ENCODE data around the gene PPP1R1B. TPM values are rescaled to one million over a fixed set of nuclear protein-coding genes. Genes with fewer than 3 reads are reported as not detected.

The PPP1R1B gene
- total RNA-seq, 1 donor from 2014 or later: not detected

DNA sequence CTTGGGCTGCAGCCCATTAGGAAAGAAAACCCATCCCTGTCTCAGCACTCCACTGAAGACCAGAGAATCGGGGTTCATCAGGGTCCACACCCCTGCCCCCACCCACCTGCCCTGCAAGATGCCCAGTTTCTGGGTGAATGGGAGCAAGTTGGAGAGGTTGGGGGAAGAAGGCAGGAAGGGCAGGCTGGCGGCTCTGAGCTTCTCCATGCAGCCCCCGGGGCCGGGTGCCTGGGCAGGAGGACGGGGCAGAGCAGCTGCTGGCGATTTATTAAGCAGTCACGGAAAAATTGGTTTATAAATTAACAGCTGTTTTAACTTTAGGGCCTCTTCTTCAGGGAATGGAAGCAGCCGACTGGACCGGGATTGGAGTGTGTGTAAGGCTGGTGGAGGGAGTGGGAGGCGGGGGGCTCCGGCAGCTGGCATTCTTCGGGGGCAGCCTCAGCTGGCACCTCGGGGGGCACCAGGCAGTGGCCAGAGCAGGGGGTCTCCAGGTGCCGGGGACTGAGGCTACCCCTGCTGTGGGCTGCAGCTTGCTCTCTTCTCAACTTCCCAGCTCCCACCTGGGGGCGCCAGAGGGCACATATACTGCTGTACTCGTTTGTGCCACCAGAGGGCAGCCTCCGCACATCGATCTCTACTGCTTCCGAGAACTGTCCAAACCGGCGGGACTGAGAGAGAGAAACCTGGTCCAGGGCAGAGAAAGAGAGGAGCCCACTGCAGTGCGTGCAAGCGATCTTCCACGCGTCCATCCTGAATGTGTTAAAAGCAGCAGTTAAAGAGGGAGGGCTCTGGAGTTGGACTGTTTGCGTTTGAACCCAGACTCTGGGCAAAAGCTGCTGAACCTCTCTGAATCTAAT lies 5.0 kb upstream of the PPP1R1B start:
- Mint-ChIP-seq H3K9me3 (ENCODE audit: low read depth) (no peaks in the 10 kb centered on the region), H3K4me1 (ENCODE audit: low read depth) (peaks cover 5% of the 10 kb centered on the region), H3K27me3 (peaks cover 70% of the 10 kb centered on the region), H3K27ac (no peak overlapping the region), H3K4me3 (ENCODE audit: low read depth) (no peak overlapping the region), H3K36me3 (ENCODE audit: insufficient read depth) (no peaks in the 10 kb centered on the region)
- TF ChIP-seq, protein P1, sequence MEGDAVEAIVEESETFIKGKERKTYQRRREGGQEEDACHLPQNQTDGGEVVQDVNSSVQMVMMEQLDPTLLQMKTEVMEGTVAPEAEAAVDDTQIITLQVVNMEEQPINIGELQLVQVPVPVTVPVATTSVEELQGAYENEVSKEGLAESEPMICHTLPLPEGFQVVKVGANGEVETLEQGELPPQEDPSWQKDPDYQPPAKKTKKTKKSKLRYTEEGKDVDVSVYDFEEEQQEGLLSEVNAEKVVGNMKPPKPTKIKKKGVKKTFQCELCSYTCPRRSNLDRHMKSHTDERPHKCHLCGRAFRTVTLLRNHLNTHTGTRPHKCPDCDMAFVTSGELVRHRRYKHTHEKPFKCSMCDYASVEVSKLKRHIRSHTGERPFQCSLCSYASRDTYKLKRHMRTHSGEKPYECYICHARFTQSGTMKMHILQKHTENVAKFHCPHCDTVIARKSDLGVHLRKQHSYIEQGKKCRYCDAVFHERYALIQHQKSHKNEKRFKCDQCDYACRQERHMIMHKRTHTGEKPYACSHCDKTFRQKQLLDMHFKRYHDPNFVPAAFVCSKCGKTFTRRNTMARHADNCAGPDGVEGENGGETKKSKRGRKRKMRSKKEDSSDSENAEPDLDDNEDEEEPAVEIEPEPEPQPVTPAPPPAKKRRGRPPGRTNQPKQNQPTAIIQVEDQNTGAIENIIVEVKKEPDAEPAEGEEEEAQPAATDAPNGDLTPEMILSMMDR (IDR thresholded peaks at IDR 0.05; ENCODE audit: unreplicated experiment): peak; percentile 100
- peak; percentile 92 for DNase-seq (ENCODE audit: low spot score, unreplicated experiment)

DNA sequence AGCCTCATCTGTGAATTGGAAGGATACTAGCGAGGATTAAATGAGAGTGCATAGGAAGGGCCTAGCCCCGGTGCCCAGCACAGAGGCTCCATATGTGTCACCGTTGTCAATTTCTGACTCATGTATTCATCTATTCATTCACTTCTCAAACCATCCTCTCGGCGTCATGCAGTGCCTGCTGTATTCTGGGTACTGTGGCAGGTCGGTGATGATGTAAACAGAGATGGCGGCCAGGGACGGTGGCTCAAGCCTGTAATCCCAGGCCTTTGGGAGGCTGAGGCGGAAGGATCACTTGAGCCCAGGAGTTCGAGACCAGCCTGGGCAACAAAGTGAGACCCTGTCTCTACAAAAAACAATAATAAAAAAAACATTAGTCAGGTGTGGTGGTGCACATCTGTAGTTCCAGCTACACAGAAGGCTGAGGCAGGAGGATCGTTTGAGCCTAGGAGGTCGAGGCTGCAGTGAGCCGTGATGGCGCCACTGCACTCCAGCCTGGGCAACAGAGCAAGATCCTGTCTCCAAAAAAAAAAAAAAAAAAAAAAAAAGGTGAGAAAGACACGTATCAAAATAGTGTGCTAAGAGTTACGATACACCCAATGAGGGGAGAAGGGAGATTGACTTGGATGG lies 4.3 kb upstream of the PPP1R1B start:
- Mint-ChIP-seq H3K27me3 (peaks cover 65% of the 10 kb centered on the region), H3K9me3 (ENCODE audit: low read depth) (no peaks in the 10 kb centered on the region), H3K4me1 (ENCODE audit: low read depth) (peaks cover 5% of the 10 kb centered on the region), H3K36me3 (ENCODE audit: insufficient read depth) (no peaks in the 10 kb centered on the region), H3K27ac (no peak overlapping the region), H3K4me3 (ENCODE audit: low read depth) (no peak overlapping the region)
- DNase-seq (ENCODE audit: low spot score, unreplicated experiment): no peak
- TF ChIP-seq, protein P1 (IDR thresholded peaks at IDR 0.05; ENCODE audit: unreplicated experiment): no peak

DNA sequence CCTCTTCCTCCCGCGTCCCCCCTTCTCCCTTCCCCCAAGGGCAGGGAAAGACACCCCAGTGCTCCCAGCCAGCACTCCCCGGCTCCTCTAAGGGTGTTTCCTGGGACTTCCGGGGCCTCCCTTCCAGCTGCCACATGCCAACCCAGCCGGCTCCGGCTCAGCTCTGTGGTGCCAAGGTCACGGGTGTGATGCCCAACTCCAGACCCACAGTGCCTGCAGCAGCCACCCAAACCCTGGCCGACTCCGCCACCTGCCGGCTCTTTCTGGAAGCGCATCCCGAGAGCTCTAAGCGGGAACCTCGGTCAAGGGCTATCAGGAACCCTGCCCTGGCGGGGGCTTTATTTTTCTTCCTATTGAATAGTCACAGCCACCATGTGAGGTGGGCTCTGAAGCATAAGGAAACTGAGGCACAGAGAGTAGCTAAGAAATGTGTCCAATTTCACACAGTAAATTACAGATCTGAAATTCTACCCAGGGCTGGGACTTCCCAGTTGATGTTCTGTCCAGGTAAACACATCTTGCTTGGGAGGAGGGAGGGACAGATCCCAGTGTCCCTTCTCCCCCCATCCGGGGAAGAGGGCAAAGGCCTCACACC lies 3.3 kb upstream of the PPP1R1B start:
- TF ChIP-seq, protein P1 (IDR thresholded peaks at IDR 0.05; ENCODE audit: unreplicated experiment): peak; percentile 86
- Mint-ChIP-seq H3K4me1 (ENCODE audit: low read depth) (peaks cover 7% of the 10 kb centered on the region), H3K4me3 (ENCODE audit: low read depth) (no peak overlapping the region), H3K27me3 (peaks cover 69% of the 10 kb centered on the region), H3K9me3 (ENCODE audit: low read depth) (no peaks in the 10 kb centered on the region), H3K27ac (no peak overlapping the region), H3K36me3 (ENCODE audit: insufficient read depth) (no peaks in the 10 kb centered on the region)
- peak; percentile 85 for DNase-seq (ENCODE audit: low spot score, unreplicated experiment)

DNA sequence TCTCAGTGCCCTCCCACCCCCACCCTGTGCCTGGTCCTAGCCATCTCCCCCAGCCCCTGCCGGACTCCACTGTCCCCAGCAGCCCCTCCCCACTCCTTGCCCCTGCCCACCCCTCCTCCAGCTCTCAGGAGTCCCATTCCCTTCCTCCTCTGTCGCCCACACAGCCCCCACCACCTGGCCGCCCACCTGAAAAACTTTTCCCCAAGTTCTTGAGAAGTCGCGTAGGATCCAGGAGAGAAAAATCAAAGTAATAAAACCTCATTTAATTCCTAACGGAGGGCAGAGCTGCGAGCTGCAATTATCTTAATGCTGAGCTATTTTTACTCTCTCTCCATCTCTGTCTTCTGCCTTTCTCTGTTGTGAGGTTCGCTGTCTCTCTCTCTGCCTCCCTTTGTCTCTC lies 2.4 kb upstream of the PPP1R1B start:
- no peak for DNase-seq (ENCODE audit: low spot score, unreplicated experiment)
- TF ChIP-seq, protein P1 (IDR thresholded peaks at IDR 0.05; ENCODE audit: unreplicated experiment): no peak
- H3K27me3 Mint-ChIP-seq: peaks cover 68% of the 10 kb centered on the region
- no peaks in the 10 kb centered on the region for H3K36me3 Mint-ChIP-seq (ENCODE audit: insufficient read depth)
- no peaks in the 10 kb centered on the region for H3K9me3 Mint-ChIP-seq (ENCODE audit: low read depth)
- no peak overlapping the region for H3K4me3 Mint-ChIP-seq (ENCODE audit: low read depth)
- no peak overlapping the region for H3K27ac Mint-ChIP-seq
- peaks cover 7% of the 10 kb centered on the region for H3K4me1 Mint-ChIP-seq (ENCODE audit: low read depth)

DNA sequence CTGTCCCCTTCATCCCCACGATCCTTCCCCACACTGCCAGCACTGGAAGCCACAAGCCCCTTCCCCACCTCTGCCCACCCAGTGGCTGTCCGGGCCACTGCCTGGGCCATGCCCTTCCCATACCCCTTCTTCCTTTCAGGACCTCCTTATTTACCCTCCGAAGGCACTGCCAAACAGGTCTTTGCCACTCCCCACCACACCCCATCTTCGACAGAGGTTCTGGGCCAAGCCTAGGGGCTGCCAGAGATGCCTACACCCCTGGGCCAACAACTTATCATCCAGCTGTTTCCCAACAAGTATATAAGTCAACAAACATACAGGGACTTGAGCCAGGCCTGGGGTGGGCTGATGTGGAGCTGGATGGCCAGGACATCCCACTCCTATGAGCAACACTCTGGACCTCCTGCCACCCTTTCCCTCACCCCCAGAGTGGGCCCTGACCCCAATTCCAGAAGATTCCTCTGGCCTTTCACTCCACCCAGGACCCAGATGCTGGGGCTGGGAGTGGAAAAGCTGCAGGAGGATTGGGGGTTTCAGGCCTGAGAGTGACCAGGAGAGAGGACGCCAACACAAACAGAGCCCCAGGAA lies 1.5 kb upstream of the PPP1R1B start:
- no peaks in the 10 kb centered on the region for H3K36me3 Mint-ChIP-seq (ENCODE audit: insufficient read depth)
- H3K27me3 Mint-ChIP-seq: peaks cover 68% of the 10 kb centered on the region
- no peak for DNase-seq (ENCODE audit: low spot score, unreplicated experiment)
- H3K4me3 Mint-ChIP-seq (ENCODE audit: low read depth): no peak overlapping the region
- no peaks in the 10 kb centered on the region for H3K9me3 Mint-ChIP-seq (ENCODE audit: low read depth)
- H3K27ac Mint-ChIP-seq: no peak overlapping the region
- H3K4me1 Mint-ChIP-seq (ENCODE audit: low read depth): peaks cover 7% of the 10 kb centered on the region
- TF ChIP-seq, protein P1 (IDR thresholded peaks at IDR 0.05; ENCODE audit: unreplicated experiment): no peak

Measured in progenitor cell of endocrine pancreas (in vitro differentiated cells).